Natural killer cell treated with Interleukin-12 subunit alpha and Interleukin-12 subunit beta and Interleukin-15 and Interleukin-18, amount 100 ng/mL, for 72 hours (primary cell): ENCODE measurements around the gene PPP1R1C. TPM values are rescaled to one million over a fixed set of nuclear protein-coding genes. Genes with fewer than 3 reads are reported as not detected.
"Not testable (repeated sequence)": the region's sequence is repeated elsewhere in the genome, so short reads cannot be mapped to it uniquely, and the experiment has no call there.

Source experiments
- ATAC-seq, 2 donors: fragments of 150-1000 bp; cut with Tn5 transposase in 1 of 2; sonication (Bioruptor Pico), chemical (Tn5 transposase) in 1 of 2; 2 replicates each; pipeline ENCODE4 v1.10.0; 2021
- DNase-seq: peaks from one replicate; pipeline ENCODE4 v3.0.0; 2022; ENCODE audit warnings: low spot score
- H3K27ac Mint-ChIP-seq, 2 donors: 1 replicate in 1 of 2; 2 replicates in 1 of 2; pipeline ENCODE4 v1.8.0; 2022; ENCODE audit warnings: mixed read lengths in 2 of 2, mild to moderate bottlenecking in 1 of 2, moderate library complexity in 1 of 2
- H3K27me3 Mint-ChIP-seq, 2 donors: 1 replicate in 1 of 2; 2 replicates in 1 of 2; pipeline ENCODE4 v1.8.0; 2022; ENCODE audit warnings: mixed read lengths in 2 of 2
- H3K36me3 Mint-ChIP-seq: one replicate; pipeline ENCODE4 v1.8.0; 2022; ENCODE audit warnings: mixed read lengths
- H3K4me1 Mint-ChIP-seq, 2 donors: 1 replicate in 1 of 2; 2 replicates in 1 of 2; pipeline ENCODE4 v1.8.0; 2022; ENCODE audit warnings: low read depth in 2 of 2, mixed read lengths in 2 of 2, mild to moderate bottlenecking in 1 of 2
- H3K4me3 Mint-ChIP-seq: one replicate; pipeline ENCODE4 v1.8.0; 2022; ENCODE audit warnings: mixed read lengths
- H3K9me3 Mint-ChIP-seq: 2 replicates; pipeline ENCODE4 v1.8.0; 2022; ENCODE audit warnings: mixed read lengths
- total RNA-seq, 2 donors: library from RNA; stranded (reverse); gene quantifications; one replicate each; pipeline ENCODE4 v1.2.3, GENCODE V29; 2022

The PPP1R1C gene
- total RNA-seq, 2 donors from 2014 or later: not detected

GRCh38 chr2:181955010-181955409, 30.6 kb upstream of the PPP1R1C start:
- Mint-ChIP-seq H3K4me1 (peaks cover 0 to 12% of the 10 kb centered on the region in 2 donors), H3K36me3 (no peaks in the 10 kb centered on the region)

DNA sequence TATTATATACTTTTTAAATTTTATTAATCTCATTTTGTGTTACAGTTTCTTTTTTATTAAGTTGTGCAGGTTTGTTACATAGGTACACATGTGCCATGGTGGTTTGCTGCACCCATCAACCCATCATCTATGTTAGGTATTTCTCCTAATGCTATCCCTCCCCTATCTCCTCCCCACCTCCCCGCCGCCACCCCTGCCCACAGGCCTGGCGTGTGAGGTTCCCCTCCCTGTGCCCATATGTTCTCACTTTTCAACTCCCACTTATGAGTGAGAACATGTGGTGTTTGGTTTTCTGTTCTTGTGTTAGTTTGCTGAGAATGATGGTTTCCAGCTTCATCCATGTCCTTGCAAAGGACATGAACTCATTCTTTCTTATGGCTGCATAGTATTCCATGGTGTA, 29.8 kb upstream of the PPP1R1C start:
- peaks cover 17 to 20% of the 10 kb centered on the region in 2 donors for H3K27me3 Mint-ChIP-seq
- ATAC-seq, H3K27ac Mint-ChIP-seq, H3K9me3 Mint-ChIP-seq, H3K4me3 Mint-ChIP-seq, DNase-seq, H3K36me3 Mint-ChIP-seq: not testable (repeated sequence)
- peaks cover 0 to 12% of the 10 kb centered on the region in 2 donors for H3K4me1 Mint-ChIP-seq

More at GRCh38 chr2:181955010-181955409, 30.6 kb upstream of the PPP1R1C start:
- DNase-seq (no peak), ATAC-seq (no peak)
- Mint-ChIP-seq H3K27ac (no peak overlapping the region), H3K4me3 (no peak overlapping the region), H3K9me3 (no peaks in the 10 kb centered on the region), H3K27me3 (peaks cover 12 to 14% of the 10 kb centered on the region in 2 donors)

- no peaks in the 10 kb centered on the region for H3K9me3 Mint-ChIP-seq
- peaks cover 13 to 15% of the 10 kb centered on the region in 2 donors for H3K27me3 Mint-ChIP-seq
- peaks cover 0 to 12% of the 10 kb centered on the region in 2 donors for H3K4me1 Mint-ChIP-seq
- H3K36me3 Mint-ChIP-seq: no peaks in the 10 kb centered on the region
- H3K4me3 Mint-ChIP-seq: no peak overlapping the region
- no peak for ATAC-seq
- DNase-seq: no peak
- no peak overlapping the region for H3K27ac Mint-ChIP-seq
Measured at GRCh38 chr2:181957668-181958067, 28.0 kb upstream of the PPP1R1C start.

DNA sequence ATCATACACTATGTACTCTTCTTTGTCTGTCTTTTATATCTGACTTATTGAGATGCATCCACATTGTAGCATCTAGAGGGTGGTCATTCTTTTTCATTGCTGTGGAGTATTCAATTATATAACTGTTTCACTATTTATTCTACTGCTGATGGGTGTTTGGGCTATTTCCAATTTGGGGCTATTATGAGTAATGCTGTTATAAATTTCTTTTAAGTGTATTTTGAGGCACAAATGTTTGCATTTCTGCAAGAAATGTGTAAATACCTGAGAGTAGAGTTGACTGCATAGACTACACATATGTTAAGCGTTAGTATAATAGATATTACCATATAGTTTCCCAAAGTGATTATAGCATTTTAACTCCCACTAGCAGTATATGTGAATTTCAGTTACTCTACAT, 26.9 kb upstream of the PPP1R1C start:
- Mint-ChIP-seq H3K4me3 (no peak overlapping the region), H3K9me3 (no peaks in the 10 kb centered on the region), H3K36me3 (no peaks in the 10 kb centered on the region), H3K27me3 (peaks cover 9 to 15% of the 10 kb centered on the region in 2 donors), H3K27ac (no peak overlapping the region), H3K4me1 (peaks cover 0 to 10% of the 10 kb centered on the region in 2 donors)
- no peak for DNase-seq
- no peak for ATAC-seq

DNA sequence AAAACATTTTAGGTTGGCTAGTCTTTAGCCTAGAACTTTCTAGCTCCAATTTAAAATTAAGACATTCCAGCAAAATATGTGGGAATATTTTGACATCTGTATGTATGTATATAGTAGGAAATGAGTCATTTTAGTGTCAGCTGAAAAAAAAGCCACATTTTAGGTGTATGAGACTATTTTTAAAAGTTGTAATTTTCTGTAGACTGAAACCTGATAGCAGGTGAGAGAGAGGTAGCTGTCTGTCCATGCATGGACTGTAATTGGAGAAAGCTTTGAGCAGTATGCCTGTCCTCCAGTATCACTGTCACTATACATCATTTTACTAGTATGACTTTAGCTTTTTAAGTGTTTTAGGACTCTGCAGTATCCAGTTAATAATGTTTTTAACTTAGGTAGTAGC, 26.1 kb upstream of the PPP1R1C start:
- Mint-ChIP-seq H3K36me3 (no peaks in the 10 kb centered on the region), H3K4me1 (peaks cover 0 to 4% of the 10 kb centered on the region in 2 donors), H3K27ac (no peak overlapping the region), H3K9me3 (no peaks in the 10 kb centered on the region), H3K4me3 (no peak overlapping the region), H3K27me3 (peaks cover 9 to 15% of the 10 kb centered on the region in 2 donors)
- ATAC-seq: no peak
- DNase-seq: no peak

DNA sequence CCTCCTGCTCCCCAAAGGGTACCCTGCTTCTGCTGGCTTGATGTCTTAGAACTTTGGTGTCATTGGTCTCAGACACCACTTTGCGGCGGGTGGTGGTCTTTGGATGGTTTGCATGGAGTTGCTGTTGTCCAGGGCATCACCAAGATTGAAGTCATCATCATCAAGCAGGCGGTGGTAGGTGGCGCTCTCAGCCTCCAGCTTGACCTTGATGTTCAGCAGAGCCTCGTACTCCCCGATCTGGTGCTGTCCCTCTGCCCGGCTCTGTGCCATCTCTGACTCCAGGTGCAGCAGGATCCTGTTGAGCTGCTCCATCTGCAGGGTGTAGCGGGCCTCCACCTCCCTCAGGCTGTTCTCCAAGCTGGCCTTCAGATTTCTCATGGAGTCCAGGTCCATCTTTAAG, 24.5 kb upstream of the PPP1R1C start:
- H3K27ac Mint-ChIP-seq, ATAC-seq, H3K4me3 Mint-ChIP-seq, DNase-seq, H3K4me1 Mint-ChIP-seq, H3K36me3 Mint-ChIP-seq, H3K9me3 Mint-ChIP-seq: not testable (repeated sequence)
- peaks cover 9 to 26% of the 10 kb centered on the region in 2 donors for H3K27me3 Mint-ChIP-seq

GRCh38 chr2:181962142-181962541, 23.5 kb upstream of the PPP1R1C start:
- Mint-ChIP-seq H3K4me3 (no peak overlapping the region), H3K4me1 (no peaks in the 10 kb centered on the region), H3K36me3 (no peaks in the 10 kb centered on the region), H3K27ac (no peak overlapping the region), H3K27me3 (peaks cover 9 to 33% of the 10 kb centered on the region in 2 donors), H3K9me3 (no peaks in the 10 kb centered on the region)
- ATAC-seq (no peak), DNase-seq (no peak)

- Mint-ChIP-seq H3K36me3 (peaks cover 7% of the 10 kb centered on the region), H3K4me3 (no peak overlapping the region), H3K4me1 (no peaks in the 10 kb centered on the region), H3K27ac (no peak overlapping the region), H3K9me3 (no peaks in the 10 kb centered on the region), H3K27me3 (peaks cover 10 to 39% of the 10 kb centered on the region in 2 donors)
- DNase-seq (no peak), ATAC-seq (no peak)
Measured at GRCh38 chr2:181970160-181970794, 15.4 kb upstream of the PPP1R1C start.

DNA sequence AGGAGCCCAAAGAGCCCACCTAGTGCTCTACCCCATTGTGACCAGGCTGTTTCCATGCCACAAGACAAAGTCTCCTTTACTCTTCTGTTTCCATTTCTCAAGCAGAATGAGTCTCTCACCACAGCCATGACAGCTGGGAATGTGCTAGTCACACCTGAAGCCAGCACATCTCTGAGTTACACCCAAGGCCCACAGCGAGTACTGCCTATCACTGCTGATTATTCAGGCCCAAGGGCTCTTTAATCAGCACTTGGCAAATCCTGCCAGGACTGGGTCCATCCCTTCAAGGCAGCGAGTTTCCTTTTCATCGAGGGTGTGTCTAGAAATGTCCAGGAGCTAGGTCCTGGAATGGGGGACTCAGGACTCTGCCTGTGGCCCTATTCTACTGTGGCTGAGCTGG, 14.6 kb upstream of the PPP1R1C start:
- H3K9me3 Mint-ChIP-seq: no peaks in the 10 kb centered on the region
- H3K4me1 Mint-ChIP-seq: no peaks in the 10 kb centered on the region
- no peak for ATAC-seq
- H3K27ac Mint-ChIP-seq: no peak overlapping the region
- DNase-seq: no peak
- H3K36me3 Mint-ChIP-seq: peaks cover 7% of the 10 kb centered on the region
- H3K27me3 Mint-ChIP-seq: peaks cover 10 to 31% of the 10 kb centered on the region in 2 donors
- H3K4me3 Mint-ChIP-seq: no peak overlapping the region

DNA sequence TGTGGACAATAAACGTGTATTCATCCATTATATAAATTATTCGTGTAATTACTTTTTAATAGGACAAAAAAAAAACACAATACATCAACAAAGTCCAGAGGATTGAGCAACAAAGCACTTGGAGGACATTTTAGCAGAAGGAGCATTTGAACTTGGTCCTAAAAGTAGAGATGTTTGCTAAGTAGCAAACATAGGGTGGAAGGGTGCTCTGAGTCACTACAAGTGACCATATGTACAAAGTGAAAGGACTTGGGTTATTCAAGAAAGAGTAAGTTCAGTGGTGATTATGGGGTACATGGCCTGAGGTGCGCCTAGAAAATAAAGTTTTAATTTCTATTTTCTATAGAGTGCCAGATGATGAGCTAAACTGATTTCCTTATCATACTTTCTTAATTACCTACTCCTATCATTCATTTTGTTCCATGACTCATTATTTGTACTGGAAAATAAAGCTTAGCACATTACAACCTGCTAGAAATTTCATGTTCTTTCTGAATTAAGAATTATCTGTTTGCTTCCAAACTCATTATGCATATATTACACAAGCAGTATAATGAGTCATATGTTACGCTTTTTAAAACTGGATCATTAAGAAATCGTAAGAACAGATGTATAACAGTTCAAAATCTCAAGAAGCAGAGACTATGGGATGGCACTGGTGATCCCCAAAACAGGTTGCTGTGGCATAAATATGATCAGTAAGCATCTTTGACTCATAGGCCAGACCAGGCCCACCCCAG, 13.1 kb upstream of the PPP1R1C start:
- Mint-ChIP-seq H3K36me3 (peaks cover 7% of the 10 kb centered on the region), H3K9me3 (no peaks in the 10 kb centered on the region), H3K27me3 (peaks cover 11 to 25% of the 10 kb centered on the region in 2 donors), H3K27ac (no peak overlapping the region), H3K4me1 (no peaks in the 10 kb centered on the region), H3K4me3 (no peak overlapping the region)
- ATAC-seq (no peak), DNase-seq (no peak)

DNA sequence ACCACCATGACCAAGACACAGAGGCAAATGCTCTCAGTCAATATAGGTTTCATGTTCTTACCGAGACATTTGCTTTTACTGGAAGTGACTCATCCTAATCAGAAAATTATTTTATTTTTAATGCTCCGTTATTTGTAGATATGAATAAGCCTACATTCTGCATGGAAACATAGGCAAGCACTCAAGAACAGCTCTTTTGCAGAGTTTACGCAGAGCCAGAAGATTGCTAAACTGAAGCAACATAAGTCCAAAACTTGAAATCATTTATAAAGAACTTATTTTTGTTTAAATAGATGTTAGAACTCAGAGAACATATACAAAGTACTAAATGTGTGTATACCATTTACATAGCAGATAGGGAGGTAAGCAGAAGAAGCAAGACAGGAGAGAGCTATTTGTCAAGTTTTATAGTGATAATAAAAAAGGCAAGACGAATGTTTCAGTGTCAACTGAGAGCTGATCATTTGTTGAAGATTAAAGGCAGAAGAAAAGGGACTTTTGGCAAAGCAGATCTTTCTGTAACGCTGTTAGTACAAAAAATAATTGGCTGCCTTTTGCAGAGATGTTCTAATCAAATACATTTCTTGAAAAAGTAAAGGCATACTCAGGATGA, 12.4 kb upstream of the PPP1R1C start:
- DNase-seq (no peak), ATAC-seq (no peak)
- no peaks in the 10 kb centered on the region for H3K4me1 Mint-ChIP-seq
- H3K9me3 Mint-ChIP-seq: no peaks in the 10 kb centered on the region
- H3K4me3 Mint-ChIP-seq: no peak overlapping the region
- peaks cover 7% of the 10 kb centered on the region for H3K36me3 Mint-ChIP-seq
- no peak overlapping the region for H3K27ac Mint-ChIP-seq
- peaks cover 10 to 18% of the 10 kb centered on the region in 2 donors for H3K27me3 Mint-ChIP-seq

- H3K27ac Mint-ChIP-seq: no peak overlapping the region
Measured at GRCh38 chr2:181977661-181978350, 7.8 kb upstream of the PPP1R1C start.

DNA sequence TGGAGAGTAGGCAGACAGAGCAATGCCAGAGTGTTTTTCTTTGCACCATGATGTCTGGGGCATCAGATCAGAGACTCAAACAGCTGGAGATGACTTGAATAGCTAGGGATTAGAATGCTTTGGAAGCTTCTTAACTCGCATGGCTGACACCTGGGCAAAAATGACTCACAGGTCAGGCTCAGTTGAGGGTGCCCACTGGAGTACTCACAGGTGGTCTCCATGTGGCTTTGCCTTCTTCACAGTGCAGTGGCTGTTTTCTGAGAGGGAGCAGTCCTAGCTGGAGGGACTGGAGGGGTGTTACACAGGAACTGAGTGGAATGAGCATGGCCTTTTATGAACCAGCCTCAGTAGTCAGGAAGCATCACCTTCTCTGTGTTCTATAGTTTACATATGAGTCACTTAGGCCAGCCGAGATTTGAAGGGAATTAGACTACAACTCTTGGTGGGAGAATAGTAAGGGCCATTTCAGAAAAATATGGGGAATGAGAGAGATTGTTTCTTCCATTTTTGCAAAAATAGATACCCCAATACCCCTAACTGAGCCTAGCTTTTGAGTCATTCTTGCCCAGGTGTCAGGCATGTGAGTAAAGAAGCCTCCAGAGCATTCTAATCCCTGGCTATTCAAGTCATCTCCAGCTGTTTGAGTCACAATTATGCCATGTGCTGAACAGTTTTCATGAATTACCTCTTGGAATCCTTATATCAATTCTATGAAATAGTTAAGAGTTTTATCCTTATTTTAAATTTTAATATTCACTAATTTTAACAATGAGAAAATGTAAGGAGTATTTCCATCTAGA, 7.1 kb upstream of the PPP1R1C start:
- H3K4me3 Mint-ChIP-seq: no peak overlapping the region
- no peak for DNase-seq
- no peak overlapping the region for H3K27ac Mint-ChIP-seq
- no peaks in the 10 kb centered on the region for H3K4me1 Mint-ChIP-seq
- peak in 1 of 2 donors; percentile 15 for ATAC-seq
- peaks cover 2 to 7% of the 10 kb centered on the region in 2 donors for H3K27me3 Mint-ChIP-seq
- H3K36me3 Mint-ChIP-seq: no peaks in the 10 kb centered on the region
- H3K9me3 Mint-ChIP-seq: no peaks in the 10 kb centered on the region

More at GRCh38 chr2:181977661-181978350, 7.8 kb upstream of the PPP1R1C start:
- H3K4me3 Mint-ChIP-seq: no peak overlapping the region
- no peaks in the 10 kb centered on the region for H3K4me1 Mint-ChIP-seq
- ATAC-seq (no peak), DNase-seq (no peak)
- H3K36me3 Mint-ChIP-seq: no peaks in the 10 kb centered on the region
- no peaks in the 10 kb centered on the region for H3K9me3 Mint-ChIP-seq
- H3K27me3 Mint-ChIP-seq: peaks cover 5 to 7% of the 10 kb centered on the region in 2 donors
